ENCODE measurements around the gene ZFR.
"Not testable (repeated sequence)": the region's sequence is repeated elsewhere in the genome, so short reads cannot be mapped to it uniquely, and the experiment has no call there.

ZFR gene

DNA sequence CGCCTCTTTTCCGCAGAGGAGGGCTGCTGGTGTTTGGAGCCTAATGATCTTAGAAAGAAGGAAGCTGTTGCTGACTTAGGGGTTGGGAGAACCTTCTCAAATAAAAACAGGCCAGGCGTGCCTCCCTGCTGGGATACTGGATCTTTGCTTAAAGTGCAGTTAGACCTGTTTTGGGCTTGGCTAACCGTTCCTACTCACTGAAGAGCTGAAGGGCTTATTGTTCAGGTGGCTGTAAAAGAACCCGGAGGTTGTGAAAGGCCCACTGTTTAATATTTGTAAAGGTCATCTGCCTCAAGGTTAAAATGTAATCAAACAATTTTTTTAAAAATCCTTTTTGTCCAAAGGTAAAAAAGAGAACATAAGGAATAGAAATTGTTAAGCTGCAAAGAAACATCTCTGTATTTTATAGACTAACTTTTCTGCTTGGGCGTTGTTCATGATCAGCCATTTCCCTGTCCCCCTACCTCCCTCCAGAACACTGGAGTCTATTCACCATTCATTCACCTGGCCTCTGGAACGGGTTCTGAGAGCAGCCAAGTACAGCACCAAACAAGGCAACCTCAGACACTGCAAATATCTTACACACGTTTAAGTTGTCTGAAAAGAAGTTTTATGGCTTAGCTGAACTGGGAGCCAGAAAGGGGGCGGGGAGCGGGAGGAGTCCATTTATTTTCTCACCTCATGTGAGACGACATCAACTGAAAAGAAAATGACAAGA is 113.2 kb downstream of the ZFR start:
- Histone ChIP-seq H3K27me3 (ENCODE audit: control insufficient read depth in 5 of 5, insufficient read depth in 4 of 5, low read length in 5 of 5) (no peaks in the 10 kb centered on the region), H3K4me1 (ENCODE audit: control insufficient read depth in 5 of 5, insufficient read depth in 5 of 5, low read length in 5 of 5) (peaks cover 0 to 14% (median 0%) of the 10 kb centered on the region in 5 donors), H3K9me3 (ENCODE audit: control insufficient read depth in 5 of 5, low read length in 5 of 5) (no peaks in the 10 kb centered on the region), H3K36me3 (ENCODE audit: control insufficient read depth in 5 of 5, insufficient read depth in 5 of 5, low read length in 5 of 5) (no peaks in the 10 kb centered on the region), H3K9ac (ENCODE audit: low read length in 5 of 5) (no peak overlapping the region), H3K4me3 (ENCODE audit: low read depth in 1 of 5, low read length in 5 of 5) (no peak overlapping the region), H3K27ac (ENCODE audit: low read depth, low read length) (no peak overlapping the region)

DNA sequence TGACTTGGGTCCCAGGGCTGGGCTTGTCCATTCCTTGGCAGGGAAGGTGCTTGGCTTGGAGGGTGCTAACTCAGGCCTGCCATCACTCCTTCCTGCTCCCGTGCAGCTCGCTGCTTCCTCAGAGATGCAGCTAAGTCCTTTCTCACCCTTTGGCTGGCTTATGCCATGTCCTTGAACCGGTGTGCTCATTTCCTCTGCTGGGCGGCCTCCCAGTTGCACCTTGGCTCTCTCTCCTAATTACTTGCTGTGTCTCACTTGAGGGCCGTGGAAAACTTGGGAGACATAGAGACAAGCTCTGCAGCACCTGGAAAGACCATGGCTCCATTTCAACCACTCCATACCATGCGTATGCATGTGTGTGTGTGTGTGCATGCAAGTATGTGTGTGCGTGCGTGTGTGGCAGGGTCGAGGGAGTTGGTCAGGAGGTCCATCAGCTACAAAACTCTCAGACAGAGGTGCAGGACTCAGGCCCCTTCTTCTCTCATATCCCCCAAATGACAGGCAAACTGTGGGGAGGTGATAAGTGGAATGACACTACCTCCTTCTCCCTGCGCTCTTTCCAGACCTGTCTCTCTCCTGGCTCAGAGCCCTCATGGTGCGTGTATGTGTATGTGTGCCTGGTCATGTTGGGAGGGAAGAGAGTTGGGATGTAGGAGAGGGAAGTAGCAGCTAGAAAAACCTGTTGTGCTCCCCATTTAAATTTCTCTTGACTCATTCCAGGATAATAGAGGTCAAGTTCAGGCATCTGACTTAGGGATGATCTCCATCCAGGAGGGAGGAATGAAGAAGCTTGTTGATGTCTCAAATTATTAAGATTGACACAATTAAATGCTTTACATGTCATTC is 114.2 kb downstream of the ZFR start:
- Histone ChIP-seq H3K9me3 (ENCODE audit: control insufficient read depth in 5 of 5, low read length in 5 of 5) (no peaks in the 10 kb centered on the region), H3K9ac (ENCODE audit: low read length in 5 of 5) (no peak overlapping the region), H3K27me3 (ENCODE audit: control insufficient read depth in 5 of 5, insufficient read depth in 4 of 5, low read length in 5 of 5) (no peaks in the 10 kb centered on the region), H3K27ac (ENCODE audit: low read depth, low read length) (no peak overlapping the region), H3K36me3 (ENCODE audit: control insufficient read depth in 5 of 5, insufficient read depth in 5 of 5, low read length in 5 of 5) (no peaks in the 10 kb centered on the region), H3K4me1 (ENCODE audit: control insufficient read depth in 5 of 5, insufficient read depth in 5 of 5, low read length in 5 of 5) (peaks cover 0 to 14% (median 0%) of the 10 kb centered on the region in 5 donors), H3K4me3 (ENCODE audit: low read depth in 1 of 5, low read length in 5 of 5) (no peak overlapping the region)

DNA sequence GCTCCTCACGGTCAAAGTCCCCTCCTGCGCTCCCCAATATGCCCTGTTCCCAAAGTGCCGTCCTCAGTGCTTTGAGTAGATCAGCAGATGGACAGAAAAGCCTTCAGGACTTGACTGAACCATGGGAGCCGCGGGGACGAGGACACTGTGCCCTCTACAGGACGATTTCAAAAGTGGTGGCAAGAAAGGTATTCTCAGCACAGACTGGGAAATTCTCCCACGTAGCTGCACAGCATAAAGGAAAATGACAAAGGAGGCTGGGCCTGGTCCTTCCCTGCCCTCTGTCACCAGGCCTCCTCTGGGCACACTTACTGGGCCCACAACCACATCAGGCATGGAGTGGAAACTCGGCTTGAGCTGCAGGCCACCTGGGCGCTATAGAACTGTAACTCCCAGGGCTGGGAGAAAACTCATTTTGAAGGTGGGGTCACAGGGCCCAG is 115.1 kb downstream of the ZFR start:
- Histone ChIP-seq H3K27ac (ENCODE audit: low read depth, low read length) (no peak overlapping the region), H3K9me3 (ENCODE audit: control insufficient read depth in 5 of 5, low read length in 5 of 5) (no peaks in the 10 kb centered on the region), H3K9ac (ENCODE audit: low read length in 5 of 5) (peak overlapping the region in 1 of 5 donors; percentile 35), H3K36me3 (ENCODE audit: control insufficient read depth in 5 of 5, insufficient read depth in 5 of 5, low read length in 5 of 5) (no peaks in the 10 kb centered on the region), H3K27me3 (ENCODE audit: control insufficient read depth in 5 of 5, insufficient read depth in 4 of 5, low read length in 5 of 5) (no peaks in the 10 kb centered on the region), H3K4me3 (ENCODE audit: low read depth in 1 of 5, low read length in 5 of 5) (no peak overlapping the region), H3K4me1 (ENCODE audit: control insufficient read depth in 5 of 5, insufficient read depth in 5 of 5, low read length in 5 of 5) (peaks cover 0 to 14% (median 0%) of the 10 kb centered on the region in 5 donors)

DNA sequence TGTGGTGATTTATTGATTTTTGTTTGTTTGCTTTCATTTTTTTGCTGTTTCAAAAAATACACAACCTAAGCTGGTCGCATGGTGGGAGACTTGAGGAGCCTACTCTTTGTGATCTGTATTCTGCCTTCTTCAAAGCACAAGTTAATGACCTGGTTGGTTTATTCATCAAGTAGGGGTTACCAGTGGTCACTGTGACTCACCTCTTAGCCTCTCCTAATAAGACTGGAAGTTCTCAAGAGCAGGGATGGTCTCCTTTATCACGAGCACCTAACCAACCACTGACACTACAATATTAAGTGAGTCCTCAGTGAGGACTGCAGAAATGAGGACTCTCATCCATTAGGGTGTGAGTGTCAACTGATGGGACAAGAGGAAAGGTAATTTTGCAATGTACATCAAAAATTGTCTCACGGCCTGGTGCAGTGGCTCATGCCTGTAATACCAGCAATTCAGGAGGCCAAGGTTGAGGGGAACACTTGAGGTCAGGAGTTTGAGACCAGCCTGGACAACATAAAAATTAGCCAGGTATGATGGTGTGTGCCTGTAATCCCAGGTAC is 118.2 kb downstream of the ZFR start:
- H3K4me3 ChIP-seq (ENCODE audit: low read depth in 1 of 5, low read length in 5 of 5), result no peak overlapping the region

DNA sequence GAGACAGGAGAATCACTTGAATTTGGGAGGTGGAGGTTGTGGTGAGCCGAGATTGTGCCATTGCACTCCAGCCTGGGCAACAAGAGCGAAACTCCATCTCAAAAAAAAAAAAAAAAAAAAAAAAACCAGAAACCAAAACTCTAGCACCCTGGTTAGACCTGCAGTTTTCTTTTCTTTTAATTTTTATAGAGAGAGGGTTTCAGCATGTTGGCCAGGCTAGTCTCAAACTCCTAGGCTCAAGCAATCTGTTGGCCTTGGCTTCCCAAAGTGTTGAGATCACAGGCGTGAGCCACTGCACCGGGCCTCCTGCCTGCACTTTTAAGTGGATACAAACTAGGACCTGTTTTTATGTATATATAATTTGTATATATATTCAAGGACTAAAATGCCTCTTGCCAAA is 118.9 kb downstream of the ZFR start:
- peaks cover 0 to 14% (median 0%) of the 10 kb centered on the region in 5 donors for H3K4me1 ChIP-seq (ENCODE audit: control insufficient read depth in 5 of 5, insufficient read depth in 5 of 5, low read length in 5 of 5)
- peaks cover 0 to 6% (median 0%) of the 10 kb centered on the region in 5 donors for H3K9me3 ChIP-seq (ENCODE audit: control insufficient read depth in 5 of 5, low read length in 5 of 5)
- no peak overlapping the region for H3K4me3 ChIP-seq (ENCODE audit: low read depth in 1 of 5, low read length in 5 of 5)
- H3K36me3 ChIP-seq (ENCODE audit: control insufficient read depth in 5 of 5, insufficient read depth in 5 of 5, low read length in 5 of 5), result no peaks in the 10 kb centered on the region
- no peak overlapping the region for H3K9ac ChIP-seq (ENCODE audit: low read length in 5 of 5)
- H3K27me3 ChIP-seq (ENCODE audit: control insufficient read depth in 5 of 5, insufficient read depth in 4 of 5, low read length in 5 of 5), result no peaks in the 10 kb centered on the region
- no peak overlapping the region for H3K27ac ChIP-seq (ENCODE audit: low read depth, low read length)

More for the DNA sequence above, 118.2 kb downstream of the ZFR start:
- Histone ChIP-seq H3K9me3 (ENCODE audit: control insufficient read depth in 5 of 5, low read length in 5 of 5) (peaks cover 0 to 6% (median 0%) of the 10 kb centered on the region in 5 donors), H3K4me1 (ENCODE audit: control insufficient read depth in 5 of 5, insufficient read depth in 5 of 5, low read length in 5 of 5) (peaks cover 0 to 14% (median 0%) of the 10 kb centered on the region in 5 donors), H3K9ac (ENCODE audit: low read length in 5 of 5) (no peak overlapping the region), H3K27ac (ENCODE audit: low read depth, low read length) (no peak overlapping the region), H3K36me3 (ENCODE audit: control insufficient read depth in 5 of 5, insufficient read depth in 5 of 5, low read length in 5 of 5) (no peaks in the 10 kb centered on the region), H3K27me3 (ENCODE audit: control insufficient read depth in 5 of 5, insufficient read depth in 4 of 5, low read length in 5 of 5) (no peaks in the 10 kb centered on the region)

DNA sequence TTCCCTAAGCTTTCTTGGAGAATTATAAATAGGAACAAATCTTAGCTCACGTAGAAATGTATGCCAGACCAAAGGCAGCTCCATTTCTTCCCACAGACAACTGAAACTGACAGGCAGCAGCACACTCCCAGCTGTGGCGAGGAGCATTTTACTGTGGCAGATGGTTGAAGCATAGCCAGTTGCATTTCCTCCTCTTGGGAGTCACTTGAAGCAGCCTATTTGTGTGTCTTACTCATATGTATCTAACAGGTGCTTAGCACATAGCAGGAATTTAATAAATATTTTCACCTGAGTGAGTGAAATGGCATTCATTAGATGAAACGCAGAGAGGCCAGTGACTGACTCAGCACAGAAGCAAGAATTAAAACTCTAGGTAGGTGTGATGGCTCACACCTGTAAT is 119.5 kb downstream of the ZFR start:
- Histone ChIP-seq H3K36me3 (ENCODE audit: control insufficient read depth in 5 of 5, insufficient read depth in 5 of 5, low read length in 5 of 5) (no peaks in the 10 kb centered on the region), H3K4me3 (ENCODE audit: low read depth in 1 of 5, low read length in 5 of 5) (no peak overlapping the region), H3K27me3 (ENCODE audit: control insufficient read depth in 5 of 5, insufficient read depth in 4 of 5, low read length in 5 of 5) (no peaks in the 10 kb centered on the region), H3K27ac (ENCODE audit: low read depth, low read length) (no peak overlapping the region), H3K9me3 (ENCODE audit: control insufficient read depth in 5 of 5, low read length in 5 of 5) (peaks cover 0 to 6% (median 0%) of the 10 kb centered on the region in 5 donors), H3K4me1 (ENCODE audit: control insufficient read depth in 5 of 5, insufficient read depth in 5 of 5, low read length in 5 of 5) (peaks cover 0 to 10% (median 0%) of the 10 kb centered on the region in 5 donors), H3K9ac (ENCODE audit: low read length in 5 of 5) (peak overlapping the region in 1 of 5 donors; percentile 30)

DNA sequence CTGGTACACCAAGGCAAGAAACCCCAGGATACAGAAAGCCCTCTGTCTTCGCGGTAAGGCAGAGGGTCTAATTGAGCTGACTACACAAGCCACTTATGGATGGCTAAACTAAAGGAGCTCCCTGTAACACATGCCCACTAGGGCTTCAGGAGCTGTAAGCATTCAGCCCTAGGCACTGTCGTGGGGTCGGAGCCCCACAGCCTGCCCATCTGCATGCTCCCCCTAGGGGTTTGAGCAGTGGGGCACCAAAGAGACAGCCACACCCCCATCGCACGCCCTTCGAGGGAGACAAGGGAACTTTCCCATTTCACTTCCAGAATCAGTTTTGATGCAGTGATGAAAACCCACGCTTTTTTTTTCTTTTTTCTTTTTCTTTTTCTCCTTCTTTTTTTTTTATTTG is 120.8 kb downstream of the ZFR start:
- no peaks in the 10 kb centered on the region for H3K27me3 ChIP-seq (ENCODE audit: control insufficient read depth in 5 of 5, insufficient read depth in 4 of 5, low read length in 5 of 5)
- H3K4me1 ChIP-seq (ENCODE audit: control insufficient read depth in 5 of 5, insufficient read depth in 5 of 5, low read length in 5 of 5), result no peaks in the 10 kb centered on the region
- H3K36me3 ChIP-seq (ENCODE audit: control insufficient read depth in 5 of 5, insufficient read depth in 5 of 5, low read length in 5 of 5), result no peaks in the 10 kb centered on the region
- H3K9me3 ChIP-seq (ENCODE audit: control insufficient read depth in 5 of 5, low read length in 5 of 5), result peaks cover 0 to 6% (median 0%) of the 10 kb centered on the region in 5 donors
- no peak overlapping the region for H3K27ac ChIP-seq (ENCODE audit: low read depth, low read length)
- no peak overlapping the region for H3K9ac ChIP-seq (ENCODE audit: low read length in 5 of 5)
- H3K4me3 ChIP-seq (ENCODE audit: low read depth in 1 of 5, low read length in 5 of 5), result no peak overlapping the region

DNA sequence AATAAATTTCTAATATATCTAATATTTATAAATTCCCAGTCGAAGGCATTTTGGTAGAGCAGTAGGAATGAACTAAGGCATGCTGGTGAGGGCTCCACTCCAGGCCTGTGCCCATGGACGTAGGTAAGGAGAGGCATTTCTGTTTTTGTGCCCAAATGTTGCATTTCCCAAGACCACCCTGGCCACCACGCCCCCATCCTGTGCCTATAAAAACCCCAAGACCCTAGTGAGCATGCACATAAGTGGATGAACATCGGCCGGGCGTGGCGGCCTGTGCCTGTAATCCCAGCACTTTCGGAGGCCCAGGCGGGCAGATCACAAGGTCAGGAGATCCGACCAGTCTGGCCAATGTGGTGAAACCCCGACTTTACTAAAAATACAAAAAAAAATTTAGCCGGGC is 121.7 kb downstream of the ZFR start:
- no peak overlapping the region for H3K27ac ChIP-seq (ENCODE audit: low read depth, low read length)

DNA sequence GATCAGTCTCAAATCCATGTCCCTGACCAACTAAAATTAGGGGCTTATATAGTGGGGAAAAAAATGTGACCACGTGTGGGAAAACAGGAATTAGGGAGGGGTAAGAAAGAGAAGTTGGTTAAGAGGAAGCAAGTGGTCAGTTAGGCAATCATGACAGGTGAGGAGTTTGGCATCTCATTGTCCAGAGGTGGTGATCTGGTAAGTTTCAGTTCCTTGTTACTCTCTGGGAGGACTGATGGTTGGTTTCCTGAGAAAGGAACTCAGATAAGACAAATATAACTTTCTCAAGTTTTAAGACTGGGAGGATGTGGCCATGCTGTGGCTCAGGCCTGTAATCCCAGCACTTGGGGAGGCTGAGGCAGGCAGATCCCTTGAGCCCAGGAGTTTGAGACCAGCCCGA is 122.8 kb downstream of the ZFR start:
- H3K9ac ChIP-seq (ENCODE audit: low read length in 5 of 5); H3K9me3 ChIP-seq (ENCODE audit: control insufficient read depth in 5 of 5, low read length in 5 of 5); H3K4me3 ChIP-seq (ENCODE audit: low read depth in 1 of 5, low read length in 5 of 5); H3K4me1 ChIP-seq (ENCODE audit: control insufficient read depth in 5 of 5, insufficient read depth in 5 of 5, low read length in 5 of 5); H3K36me3 ChIP-seq (ENCODE audit: control insufficient read depth in 5 of 5, insufficient read depth in 5 of 5, low read length in 5 of 5); H3K27ac ChIP-seq (ENCODE audit: low read depth, low read length); H3K27me3 ChIP-seq (ENCODE audit: control insufficient read depth in 5 of 5, insufficient read depth in 4 of 5, low read length in 5 of 5): not testable (repeated sequence)

More for the DNA sequence above, 121.7 kb downstream of the ZFR start:
- Histone ChIP-seq H3K27me3 (ENCODE audit: control insufficient read depth in 5 of 5, insufficient read depth in 4 of 5, low read length in 5 of 5) (no peaks in the 10 kb centered on the region), H3K4me1 (ENCODE audit: control insufficient read depth in 5 of 5, insufficient read depth in 5 of 5, low read length in 5 of 5) (no peaks in the 10 kb centered on the region), H3K9me3 (ENCODE audit: control insufficient read depth in 5 of 5, low read length in 5 of 5) (peaks cover 0 to 6% (median 0%) of the 10 kb centered on the region in 5 donors), H3K4me3 (ENCODE audit: low read depth in 1 of 5, low read length in 5 of 5) (no peak overlapping the region), H3K36me3 (ENCODE audit: control insufficient read depth in 5 of 5, insufficient read depth in 5 of 5, low read length in 5 of 5) (no peaks in the 10 kb centered on the region), H3K9ac (ENCODE audit: low read length in 5 of 5) (no peak overlapping the region)

DNA sequence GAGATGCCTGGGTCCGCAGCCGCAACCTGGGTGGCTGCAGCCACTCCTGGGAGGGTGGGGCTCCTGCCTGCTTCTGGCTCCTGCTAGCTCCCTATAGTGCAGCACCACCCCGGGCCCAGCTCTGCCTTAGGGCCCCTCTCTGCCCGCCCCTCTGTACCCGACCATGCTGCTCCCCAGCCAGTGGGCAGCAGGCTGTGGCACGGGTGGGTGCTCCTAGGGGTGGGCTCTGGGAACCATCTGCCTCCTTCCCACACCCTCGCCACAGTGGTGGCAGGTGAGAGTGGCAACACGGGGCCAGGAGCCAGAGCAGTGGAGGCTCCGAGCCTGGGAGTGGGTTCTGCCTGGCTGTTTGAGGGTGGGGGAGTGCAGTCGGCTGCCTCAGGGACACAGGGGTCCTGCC is 124.0 kb downstream of the ZFR start:
- Histone ChIP-seq H3K27ac (ENCODE audit: low read depth, low read length) (no peak overlapping the region), H3K4me3 (ENCODE audit: low read depth in 1 of 5, low read length in 5 of 5) (no peak overlapping the region), H3K4me1 (ENCODE audit: control insufficient read depth in 5 of 5, insufficient read depth in 5 of 5, low read length in 5 of 5) (peaks cover 0 to 3% (median 0%) of the 10 kb centered on the region in 5 donors), H3K36me3 (ENCODE audit: control insufficient read depth in 5 of 5, insufficient read depth in 5 of 5, low read length in 5 of 5) (no peaks in the 10 kb centered on the region), H3K9ac (ENCODE audit: low read length in 5 of 5) (no peak overlapping the region), H3K27me3 (ENCODE audit: control insufficient read depth in 5 of 5, insufficient read depth in 4 of 5, low read length in 5 of 5) (no peaks in the 10 kb centered on the region), H3K9me3 (ENCODE audit: control insufficient read depth in 5 of 5, low read length in 5 of 5) (peaks cover 0 to 6% (median 0%) of the 10 kb centered on the region in 5 donors)
